Parathyroid adenoma (tissue), 2 donors: ENCODE results near the gene PCYOX1L.

Experiments
- H2AFZ ChIP-seq: fragments of 300-600 bp; sonication (generic); one replicate; pipeline ENCODE4 v1.7.0; 2017; ENCODE audit warnings: antibody characterized with exemption, mild to moderate bottlenecking
- H3K27ac ChIP-seq: fragments of 300-600 bp; sonication (generic); one replicate; pipeline ENCODE4 v1.7.0; 2017
- H3K27me3 ChIP-seq: fragments of 300-600 bp; sonication (generic); one replicate; pipeline ENCODE4 v1.7.0; 2017; ENCODE audit warnings: low read length; ENCODE audit not compliant: control insufficient read depth, insufficient read depth
- H3K36me3 ChIP-seq: fragments of 300-600 bp; sonication (generic); one replicate; pipeline ENCODE4 v1.7.0; 2017; ENCODE audit warnings: low read length; ENCODE audit not compliant: control insufficient read depth, insufficient read depth
- H3K4me1 ChIP-seq: fragments of 300-600 bp; sonication (generic); one replicate; pipeline ENCODE4 v1.7.0; 2017; ENCODE audit warnings: control low read depth
- H3K4me2 ChIP-seq: fragments of 300-600 bp; sonication (generic); one replicate; pipeline ENCODE4 v1.7.0; 2017; ENCODE audit warnings: low read length
- H3K4me3 ChIP-seq: fragments of 300-600 bp; sonication (generic); one replicate; pipeline ENCODE4 v1.7.0; 2017; ENCODE audit warnings: low read depth, low read length
- H3K79me2 ChIP-seq: fragments of 300-600 bp; sonication (generic); one replicate; pipeline ENCODE4 v1.7.0; 2017; ENCODE audit warnings: control low read depth
- H3K9ac ChIP-seq: fragments of 300-600 bp; sonication (generic); one replicate; pipeline ENCODE4 v1.7.0; 2017; ENCODE audit warnings: mild to moderate bottlenecking
- H3K9me3 ChIP-seq: fragments of 300-600 bp; sonication (generic); one replicate; pipeline ENCODE4 v1.7.0; 2017; ENCODE audit warnings: low read length; ENCODE audit not compliant: control insufficient read depth
- TF ChIP-seq, protein P1 (sequence below): fragments of 300-600 bp; sonication (generic); IDR thresholded peaks from one replicate; pipeline ENCODE4 v1.7.0; 2017; ENCODE audit warnings: antibody characterized with exemption, mild to moderate bottlenecking
- donor health status: primary hyperparathyroidism.

PCYOX1L gene

DNA sequence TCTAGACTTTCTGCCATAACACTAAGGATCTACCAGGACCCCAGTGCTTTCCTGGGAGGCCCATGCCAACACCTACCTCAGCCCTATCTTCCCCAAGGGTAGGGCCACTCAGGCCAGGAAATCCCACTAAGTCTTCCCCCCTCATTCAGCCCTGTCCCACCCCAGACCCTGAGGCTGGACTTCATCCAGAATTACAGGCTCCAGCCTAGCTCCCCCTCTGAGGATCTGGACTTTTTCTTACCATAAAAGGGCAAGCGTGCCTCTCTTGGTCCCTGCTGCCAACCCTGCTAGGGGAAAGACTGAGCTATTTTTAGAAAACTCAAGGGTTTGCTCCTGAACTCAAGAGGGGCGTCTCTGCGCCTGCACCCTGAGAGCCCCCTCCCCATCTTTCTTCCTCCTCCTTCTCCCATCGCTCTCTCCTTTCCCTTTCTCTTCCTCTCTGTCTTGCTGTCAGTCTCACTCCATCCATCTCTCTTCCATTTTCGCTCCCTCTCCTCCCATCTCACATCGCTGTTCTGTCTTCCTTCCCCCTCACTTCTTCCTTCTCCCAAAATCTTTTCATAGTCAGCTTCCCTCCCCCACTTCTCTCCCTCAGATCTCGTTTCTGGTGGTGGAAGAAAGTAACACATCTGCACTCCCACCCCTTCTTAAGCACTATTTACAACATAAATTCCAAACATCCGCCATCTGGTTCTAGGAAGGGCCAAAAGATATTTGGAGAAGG is 59.3 kb downstream of the PCYOX1L start:
- TF ChIP-seq, protein P1, sequence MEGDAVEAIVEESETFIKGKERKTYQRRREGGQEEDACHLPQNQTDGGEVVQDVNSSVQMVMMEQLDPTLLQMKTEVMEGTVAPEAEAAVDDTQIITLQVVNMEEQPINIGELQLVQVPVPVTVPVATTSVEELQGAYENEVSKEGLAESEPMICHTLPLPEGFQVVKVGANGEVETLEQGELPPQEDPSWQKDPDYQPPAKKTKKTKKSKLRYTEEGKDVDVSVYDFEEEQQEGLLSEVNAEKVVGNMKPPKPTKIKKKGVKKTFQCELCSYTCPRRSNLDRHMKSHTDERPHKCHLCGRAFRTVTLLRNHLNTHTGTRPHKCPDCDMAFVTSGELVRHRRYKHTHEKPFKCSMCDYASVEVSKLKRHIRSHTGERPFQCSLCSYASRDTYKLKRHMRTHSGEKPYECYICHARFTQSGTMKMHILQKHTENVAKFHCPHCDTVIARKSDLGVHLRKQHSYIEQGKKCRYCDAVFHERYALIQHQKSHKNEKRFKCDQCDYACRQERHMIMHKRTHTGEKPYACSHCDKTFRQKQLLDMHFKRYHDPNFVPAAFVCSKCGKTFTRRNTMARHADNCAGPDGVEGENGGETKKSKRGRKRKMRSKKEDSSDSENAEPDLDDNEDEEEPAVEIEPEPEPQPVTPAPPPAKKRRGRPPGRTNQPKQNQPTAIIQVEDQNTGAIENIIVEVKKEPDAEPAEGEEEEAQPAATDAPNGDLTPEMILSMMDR: no peak
- Histone ChIP-seq H2AFZ (no peak overlapping the region), H3K79me2 (no peaks in the 10 kb centered on the region), H3K36me3 (no peaks in the 10 kb centered on the region), H3K4me3 (no peak overlapping the region), H3K27me3 (no peaks in the 10 kb centered on the region), H3K4me1 (no peaks in the 10 kb centered on the region), H3K9ac (no peak overlapping the region), H3K4me2 (no peak overlapping the region), H3K27ac (no peak overlapping the region), H3K9me3 (no peaks in the 10 kb centered on the region)

DNA sequence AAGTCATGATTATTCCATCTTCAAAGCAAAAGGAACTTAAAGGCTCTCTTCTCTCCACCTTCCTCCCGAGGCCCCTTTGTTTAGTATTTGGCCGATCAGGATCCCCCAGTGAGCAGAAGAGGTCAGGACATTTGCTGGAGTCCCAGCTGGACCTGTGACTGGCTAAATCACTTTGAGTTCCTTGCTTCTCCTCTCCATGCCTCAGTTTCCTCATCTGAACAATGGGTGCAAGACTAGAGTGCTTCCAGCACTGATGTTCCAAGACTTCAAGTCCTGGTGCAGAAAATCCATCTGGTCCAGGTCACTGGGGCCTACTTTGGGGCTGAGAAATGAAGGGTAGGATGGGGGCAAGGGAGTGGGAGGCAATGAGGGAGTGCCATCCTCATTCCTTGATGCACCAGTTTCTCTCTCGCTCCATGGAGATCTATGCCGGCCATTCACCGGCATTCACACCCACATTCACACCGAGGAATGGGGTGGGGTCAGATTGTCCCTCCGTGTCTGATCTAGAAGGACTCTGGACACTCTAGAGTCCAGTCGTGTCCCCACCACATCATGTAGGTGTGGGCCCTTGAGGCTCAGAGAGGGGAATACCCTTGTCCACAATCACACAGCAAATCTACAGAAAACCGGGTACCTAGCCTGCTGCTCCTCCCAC is 60.0 kb downstream of the PCYOX1L start:
- H3K4me3 ChIP-seq: no peak overlapping the region
- H3K9me3 ChIP-seq: no peaks in the 10 kb centered on the region
- H3K4me1 ChIP-seq: peaks cover 1% of the 10 kb centered on the region
- H3K9ac ChIP-seq: no peak overlapping the region
- H3K27me3 ChIP-seq: no peaks in the 10 kb centered on the region
- H3K79me2 ChIP-seq: no peaks in the 10 kb centered on the region
- no peak overlapping the region for H3K27ac ChIP-seq
- H3K4me2 ChIP-seq: no peak overlapping the region
- H3K36me3 ChIP-seq: no peaks in the 10 kb centered on the region
- TF ChIP-seq, protein P1: no peak
- no peak overlapping the region for H2AFZ ChIP-seq

DNA sequence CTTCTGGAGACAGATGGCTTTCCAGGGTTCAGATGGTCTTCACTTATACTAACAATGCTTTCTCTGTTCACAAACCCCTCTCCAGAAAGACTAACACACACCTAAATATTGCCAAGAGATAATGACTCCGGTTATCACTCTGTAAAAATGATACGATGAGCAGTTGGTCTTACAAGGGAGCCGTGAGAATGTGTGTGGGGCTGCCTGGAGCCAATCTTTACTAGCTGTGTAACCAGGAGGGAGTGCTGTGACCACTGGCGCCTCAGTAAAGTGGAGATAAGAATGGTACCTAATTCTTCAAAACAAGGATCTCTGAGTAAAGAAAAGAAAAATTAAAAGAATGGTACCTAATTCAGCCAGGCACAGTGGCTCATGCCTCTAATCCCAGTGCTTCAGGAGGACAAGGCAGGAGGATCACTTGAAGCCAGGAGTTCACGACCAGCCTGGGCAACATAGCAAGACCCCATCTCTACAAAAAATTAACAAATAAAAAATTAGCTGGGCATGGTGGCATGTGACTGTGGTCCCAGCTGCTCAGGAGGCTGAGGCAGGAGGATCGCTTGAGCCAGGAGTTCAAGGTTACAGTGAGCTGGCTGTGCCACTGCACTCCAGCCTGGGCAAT is 61.2 kb downstream of the PCYOX1L start:
- Histone ChIP-seq H3K4me1 (peaks cover 4% of the 10 kb centered on the region), H3K9me3 (no peaks in the 10 kb centered on the region), H3K36me3 (no peaks in the 10 kb centered on the region), H3K27me3 (no peaks in the 10 kb centered on the region), H3K9ac (no peak overlapping the region), H3K4me3 (no peak overlapping the region), H2AFZ (no peak overlapping the region), H3K4me2 (no peak overlapping the region), H3K79me2 (no peaks in the 10 kb centered on the region), H3K27ac (no peak overlapping the region)
- TF ChIP-seq, protein P1: no peak
